Type B pancreatic cell (in vitro differentiated cells): ENCODE results near the gene PPM1L. TPM values are rescaled to one million over a fixed set of nuclear protein-coding genes. Genes with fewer than 3 reads are reported as not detected.
A peak's percentile ranks its signal among the peaks of the same experiment; 100 is the strongest.

ENCODE experiments used
- DNase-seq: peaks from one replicate; pipeline ENCODE4 v3.0.0; 2021; ENCODE audit warnings: mixed read lengths; ENCODE audit not compliant: unreplicated experiment; ENCODE audit errors: extremely low spot score
- H3K27ac Mint-ChIP-seq: 2 replicates; pipeline ENCODE4 v1.8.0; 2021; ENCODE audit warnings: mild to moderate bottlenecking, mixed read lengths
- H3K27me3 Mint-ChIP-seq: 2 replicates; pipeline ENCODE4 v1.8.0; 2021; ENCODE audit warnings: mixed read lengths
- H3K36me3 Mint-ChIP-seq: 2 replicates; pipeline ENCODE4 v1.8.0; 2021; ENCODE audit warnings: mixed read lengths
- H3K4me1 Mint-ChIP-seq: one replicate; pipeline ENCODE4 v1.8.0; 2021; ENCODE audit warnings: mixed read lengths; ENCODE audit not compliant: unreplicated experiment
- H3K4me3 Mint-ChIP-seq: 2 replicates; pipeline ENCODE4 v1.8.0; 2021; ENCODE audit warnings: mild to moderate bottlenecking, mixed read lengths
- H3K9me3 Mint-ChIP-seq: 2 replicates; pipeline ENCODE4 v1.8.0; 2021; ENCODE audit warnings: mixed read lengths
- CTCF ChIP-seq: fragments of 200-600 bp; sonication (generic); conservative IDR thresholded peaks from 2 replicates; pipeline ENCODE4 v1.5.0; 2021; ENCODE audit warnings: antibody characterized with exemption, mild to moderate bottlenecking
- total RNA-seq: library from RNA; stranded (reverse); gene quantifications from 2 replicates; pipeline ENCODE4 v1.2.1, GENCODE V29; 2021; ENCODE audit warnings: low replicate concordance

The PPM1L gene
- total RNA-seq, 1 donor from 2014 or later: 29.4 TPM

- no peaks in the 10 kb centered on the region for H3K9me3 Mint-ChIP-seq
- peaks cover 3% of the 10 kb centered on the region for H3K4me1 Mint-ChIP-seq
- no peak overlapping the region for H3K27ac Mint-ChIP-seq
- no peak overlapping the region for H3K4me3 Mint-ChIP-seq
- DNase-seq: no peak
- no peak for TF ChIP-seq CTCF
- no peaks in the 10 kb centered on the region for H3K27me3 Mint-ChIP-seq
- H3K36me3 Mint-ChIP-seq: no peaks in the 10 kb centered on the region
These were observed 160.4 kb downstream of the PPM1L start for GRCh38 chr3:160916472-160916871.

DNA sequence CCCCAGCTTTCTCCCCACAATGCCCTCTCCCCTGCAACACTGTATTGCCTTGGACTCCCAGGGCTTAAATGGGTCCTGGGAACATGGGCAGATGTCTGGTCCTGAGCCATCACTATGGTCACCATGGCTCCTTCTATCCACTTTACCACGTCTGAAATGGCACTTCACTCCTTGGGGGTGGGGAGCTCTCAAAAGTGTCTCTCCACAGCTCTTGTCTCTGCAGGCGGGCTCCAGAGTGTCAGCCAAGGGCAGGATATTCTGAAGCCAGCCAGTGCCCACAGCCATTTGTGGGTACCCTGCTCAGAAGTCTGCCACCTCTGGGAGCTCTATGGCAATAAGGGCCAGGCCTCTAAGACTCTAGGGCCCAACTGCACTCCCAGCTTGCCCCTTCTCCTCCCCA lies 163.9 kb downstream of the PPM1L start:
- H3K27me3 Mint-ChIP-seq: no peaks in the 10 kb centered on the region
- no peak for DNase-seq
- H3K9me3 Mint-ChIP-seq: no peaks in the 10 kb centered on the region
- H3K36me3 Mint-ChIP-seq: no peaks in the 10 kb centered on the region
- TF ChIP-seq CTCF: no peak
- no peak overlapping the region for H3K4me3 Mint-ChIP-seq
- no peak overlapping the region for H3K27ac Mint-ChIP-seq
- peaks cover 3% of the 10 kb centered on the region for H3K4me1 Mint-ChIP-seq

DNA sequence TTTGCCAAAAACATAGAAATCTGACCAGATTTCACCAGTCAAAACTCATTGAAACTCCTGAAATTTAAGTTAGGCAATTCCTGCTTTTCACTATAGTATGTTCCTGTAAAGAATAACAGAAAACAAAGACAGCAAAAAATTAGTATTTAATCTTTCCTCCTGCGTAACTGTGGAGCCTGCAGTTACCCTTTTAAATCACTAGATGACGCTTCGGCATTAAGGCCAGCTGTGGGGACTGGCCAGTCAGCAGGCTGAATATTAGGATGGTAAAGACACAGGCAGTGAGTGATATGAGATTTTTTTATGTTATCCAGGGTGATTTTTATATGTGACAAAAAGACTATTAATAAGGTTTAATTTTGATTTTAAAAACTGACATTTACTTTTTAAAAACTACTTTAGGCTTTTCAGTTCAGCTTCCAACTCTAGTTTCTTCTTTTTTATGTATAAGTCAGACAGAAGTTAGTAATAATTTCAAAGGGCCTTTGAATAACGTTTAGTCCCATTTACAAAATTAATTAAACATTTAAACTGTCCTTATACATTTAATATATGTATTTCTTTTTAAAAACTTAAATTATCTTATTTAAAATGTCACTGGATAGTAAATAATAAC lies 165.1 kb downstream of the PPM1L start:
- Mint-ChIP-seq H3K27ac (no peak overlapping the region), H3K9me3 (no peaks in the 10 kb centered on the region), H3K4me3 (no peak overlapping the region), H3K27me3 (no peaks in the 10 kb centered on the region), H3K36me3 (no peaks in the 10 kb centered on the region), H3K4me1 (peaks cover 3% of the 10 kb centered on the region)
- DNase-seq: no peak
- peak; percentile 88 for TF ChIP-seq CTCF

- H3K36me3 Mint-ChIP-seq: no peaks in the 10 kb centered on the region
- H3K27ac Mint-ChIP-seq: no peak overlapping the region
- no peaks in the 10 kb centered on the region for H3K9me3 Mint-ChIP-seq
- H3K27me3 Mint-ChIP-seq: no peaks in the 10 kb centered on the region
- TF ChIP-seq CTCF: no peak
- H3K4me3 Mint-ChIP-seq: no peak overlapping the region
- no peak for DNase-seq
- peaks cover 9% of the 10 kb centered on the region for H3K4me1 Mint-ChIP-seq
These were observed 168.7 kb downstream of the PPM1L start for GRCh38 chr3:160924776-160925175.

- Mint-ChIP-seq H3K27ac (no peak overlapping the region), H3K4me1 (peaks cover 9% of the 10 kb centered on the region), H3K27me3 (no peaks in the 10 kb centered on the region), H3K36me3 (no peaks in the 10 kb centered on the region), H3K9me3 (no peaks in the 10 kb centered on the region), H3K4me3 (no peak overlapping the region)
- DNase-seq: no peak
- no peak for TF ChIP-seq CTCF
These were observed 171.6 kb downstream of the PPM1L start for GRCh38 chr3:160927620-160928019.
